Activated B cell treated with CpG ODN at 0.5 μM for 24 hours (primary cell): Measurements from ENCODE around the gene LZIC. TPM values are rescaled to one million over a fixed set of nuclear protein-coding genes. Genes with fewer than 3 reads are reported as not detected.

Experiments used
- ATAC-seq: fragments of 200-7000 bp; cut with Tn5 transposase; one replicate; pipeline ENCODE4 v1.10.0; 2021; ENCODE audit warnings: low read depth, mild to moderate bottlenecking, moderate library complexity
- CTCF ChIA-PET: fragments of 350-600 bp; sonication (Branson Sonifier 250); formaldehyde crosslinking; loops from one replicate; lab custom pipeline; 2021; ENCODE audit warnings: antibody characterized with exemption; lab: Charles Lee
- POLR2A ChIA-PET: fragments of 350-600 bp; sonication (Branson Sonifier 250); formaldehyde crosslinking; loops from one replicate; lab custom pipeline; 2021; ENCODE audit warnings: antibody characterized with exemption; lab: Charles Lee
- DNase-seq: peaks from one replicate; pipeline ENCODE4 v3.0.0; 2022
- H3K27ac Mint-ChIP-seq: one replicate; pipeline ENCODE4 v1.8.0; 2020; ENCODE audit warnings: mixed read lengths
- H3K27me3 Mint-ChIP-seq: one replicate; pipeline ENCODE4 v1.8.0; 2021; ENCODE audit warnings: mixed read lengths
- H3K36me3 Mint-ChIP-seq: one replicate; pipeline ENCODE4 v1.8.0; 2021; ENCODE audit warnings: low read depth, mixed read lengths
- H3K4me1 Mint-ChIP-seq: one replicate; pipeline ENCODE4 v1.8.0; 2021; ENCODE audit warnings: mixed read lengths
- H3K4me3 Mint-ChIP-seq: one replicate; pipeline ENCODE4 v1.8.0; 2020; ENCODE audit warnings: mild to moderate bottlenecking, mixed read lengths
- H3K9me3 Mint-ChIP-seq: one replicate; pipeline ENCODE4 v1.8.0; 2020; ENCODE audit warnings: mixed read lengths
- CTCF ChIP-seq: fragments of 200-600 bp; IDR thresholded peaks from one replicate; pipeline ENCODE4 v1.8.0; 2022; ENCODE audit warnings: antibody characterized with exemption, mild to moderate bottlenecking
- intact Hi-C: fragments of 100-400 bp; cut with micrococcal nuclease; formaldehyde crosslinking; loops from one replicate; pipeline ENCODE4 v1.15.1; 2024
- total RNA-seq: library from RNA; stranded (reverse); gene quantifications from 2 replicates; pipeline ENCODE4 v1.2.3, GENCODE V29; 2022

The LZIC gene
- total RNA-seq, 1 donor from 2014 or later, result 19.3 TPM

DNA sequence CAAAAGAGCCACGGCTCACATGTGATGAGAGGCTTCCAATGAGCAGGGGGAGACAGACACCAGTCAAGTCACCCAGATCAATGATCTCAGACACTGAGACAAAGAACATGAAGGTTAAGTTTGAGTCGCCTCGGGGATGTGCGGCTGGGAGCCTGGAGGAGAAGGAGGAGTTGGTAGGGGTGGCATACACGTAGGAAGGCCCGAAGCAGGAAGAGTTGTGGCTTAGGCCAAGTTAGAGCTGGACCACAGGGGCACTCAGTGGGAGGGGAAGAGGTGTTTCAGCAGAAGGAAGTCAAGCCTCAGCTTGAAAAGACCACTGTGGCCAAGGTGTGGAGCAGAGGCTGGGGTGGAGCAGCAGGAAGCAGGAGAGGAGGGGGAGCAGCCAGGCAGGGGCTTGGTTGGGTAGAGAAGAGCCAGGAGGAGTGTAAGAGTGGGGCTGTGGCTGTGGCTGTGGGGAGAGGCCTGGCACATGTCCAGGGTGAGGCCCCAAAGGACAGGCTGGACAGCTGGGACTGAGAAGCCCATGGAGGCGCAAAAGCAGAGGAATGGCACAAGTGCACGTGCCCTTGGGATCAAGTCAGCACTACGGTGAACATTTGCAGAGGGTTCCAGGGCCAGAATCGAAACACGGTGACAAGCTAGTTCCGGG, 60.8 kb downstream of the LZIC start:
- H3K4me3 Mint-ChIP-seq, result no peak overlapping the region
- no peak overlapping the region for H3K27ac Mint-ChIP-seq
- no peaks in the 10 kb centered on the region for H3K9me3 Mint-ChIP-seq
- DNase-seq (no peak), ATAC-seq (no peak)
- H3K36me3 Mint-ChIP-seq, result peaks cover 7% of the 10 kb centered on the region
- CTCF ChIA-PET, result no interaction called here
- no peaks in the 10 kb centered on the region for H3K27me3 Mint-ChIP-seq
- intact Hi-C loops, result no loop called here
- no peak for TF ChIP-seq CTCF
- POLR2A ChIA-PET, result no interaction called here
- H3K4me1 Mint-ChIP-seq, result peaks cover 2% of the 10 kb centered on the region

DNA sequence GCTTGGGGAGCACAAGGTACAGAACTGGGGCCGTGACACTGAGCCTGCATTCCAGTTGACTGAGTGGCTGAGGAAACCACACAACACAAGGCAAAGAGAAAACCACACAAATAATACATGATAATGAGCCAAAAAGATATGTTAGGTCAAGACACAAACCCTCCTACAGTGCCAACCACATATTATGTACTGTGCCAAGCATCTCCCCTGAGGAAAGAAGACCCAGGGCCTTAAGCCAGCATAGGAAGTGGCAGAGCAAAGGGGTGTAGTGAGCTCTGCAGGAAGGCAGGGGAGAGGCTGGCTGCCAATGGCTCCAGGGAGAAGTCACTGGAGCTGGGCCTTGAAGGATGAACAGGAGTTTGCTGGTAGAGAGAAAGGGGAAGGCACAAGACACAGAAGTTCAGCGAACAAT, 61.3 kb downstream of the LZIC start:
- CTCF ChIA-PET, result no interaction called here
- TF ChIP-seq CTCF, result no peak
- peaks cover 7% of the 10 kb centered on the region for H3K36me3 Mint-ChIP-seq
- peaks cover 2% of the 10 kb centered on the region for H3K4me1 Mint-ChIP-seq
- H3K27me3 Mint-ChIP-seq, result no peaks in the 10 kb centered on the region
- no peaks in the 10 kb centered on the region for H3K9me3 Mint-ChIP-seq
- H3K4me3 Mint-ChIP-seq, result no peak overlapping the region
- DNase-seq, result no peak
- H3K27ac Mint-ChIP-seq, result no peak overlapping the region
- intact Hi-C loops, result no loop called here
- no peak for ATAC-seq
- POLR2A ChIA-PET, result no interaction called here

Other genes with a start within 250 kb of the LZIC start
- 50.7 and 52.2 TPM in 2 replicates for gene CLSTN1, start 119.4 kb downstream of the LZIC start, total RNA-seq
- gene CTNNBIP1, start 33.1 kb downstream of the LZIC start, total RNA-seq, result 6.7 and 7.5 TPM in 2 replicates
- gene NMNAT1, start 84 bp upstream of the LZIC start, total RNA-seq, result 5.8 and 7.5 TPM in 2 replicates
- gene RBP7, start 53.8 kb upstream of the LZIC start, total RNA-seq, result not detected in 2 replicates
- gene UBE4B, start 89.6 kb upstream of the LZIC start, total RNA-seq, result 41.1 and 44.7 TPM in 2 replicates